Hematopoietic multipotent progenitor cell treated with erythropoietin and hydrocortisone succinate and interleukin-3 and kit ligand, for 15 days (in vitro differentiated cells): ENCODE data around the gene TNF.

ENCODE experiments used
- DNase-seq: peaks from one replicate; pipeline ENCODE4 v3.0.0-alpha.2; 2015; ENCODE audit warnings: low spot score

The TNF gene

GRCh38 chr6:31575335-31575901 lies at the start of gene TNF:
TSS of gene TNF (plus strand) at chr6:31575565. CDS start at chr6:31575742, 177 bp downstream.
- no peak for DNase-seq

- DNase-seq: no peak
Observed at GRCh38 chr6:31525932-31526591, 49.3 kb upstream of the TNF start.

- no peak for DNase-seq
Observed at GRCh38 chr6:31528307-31528777, 47.0 kb upstream of the TNF start.

DNA sequence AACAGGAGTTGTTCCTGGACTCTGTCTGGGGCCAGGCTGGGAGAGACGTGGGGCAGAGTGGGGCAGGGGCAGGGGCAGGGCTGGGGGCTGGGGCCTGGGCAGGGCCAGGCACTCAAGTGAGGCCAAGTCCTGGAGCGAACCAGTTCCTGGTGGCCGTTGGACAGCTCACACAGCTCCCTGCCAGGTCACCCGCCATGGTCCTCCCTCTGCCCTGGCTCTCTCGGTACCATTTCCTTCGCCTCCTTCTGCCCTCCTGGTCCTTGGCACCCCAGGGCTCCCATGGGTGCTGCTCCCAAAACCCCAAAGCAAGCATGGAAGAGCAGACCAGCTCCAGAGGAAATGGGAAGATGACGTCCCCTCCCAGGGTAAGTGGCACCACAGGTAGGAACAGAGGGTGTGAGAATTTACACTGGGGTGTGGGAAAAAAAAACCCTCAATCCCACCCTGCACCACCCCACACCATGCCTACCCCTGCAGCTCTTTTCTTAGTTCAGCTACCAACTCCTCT lies 46.5 kb upstream of the TNF start, which contains the start of gene MCCD1:
MCCD1 (plus strand) TSS at position 142 of the 508 bp plus-strand sequence; CDS start at position 195, 53 bp downstream.
- no peak for DNase-seq

DNA sequence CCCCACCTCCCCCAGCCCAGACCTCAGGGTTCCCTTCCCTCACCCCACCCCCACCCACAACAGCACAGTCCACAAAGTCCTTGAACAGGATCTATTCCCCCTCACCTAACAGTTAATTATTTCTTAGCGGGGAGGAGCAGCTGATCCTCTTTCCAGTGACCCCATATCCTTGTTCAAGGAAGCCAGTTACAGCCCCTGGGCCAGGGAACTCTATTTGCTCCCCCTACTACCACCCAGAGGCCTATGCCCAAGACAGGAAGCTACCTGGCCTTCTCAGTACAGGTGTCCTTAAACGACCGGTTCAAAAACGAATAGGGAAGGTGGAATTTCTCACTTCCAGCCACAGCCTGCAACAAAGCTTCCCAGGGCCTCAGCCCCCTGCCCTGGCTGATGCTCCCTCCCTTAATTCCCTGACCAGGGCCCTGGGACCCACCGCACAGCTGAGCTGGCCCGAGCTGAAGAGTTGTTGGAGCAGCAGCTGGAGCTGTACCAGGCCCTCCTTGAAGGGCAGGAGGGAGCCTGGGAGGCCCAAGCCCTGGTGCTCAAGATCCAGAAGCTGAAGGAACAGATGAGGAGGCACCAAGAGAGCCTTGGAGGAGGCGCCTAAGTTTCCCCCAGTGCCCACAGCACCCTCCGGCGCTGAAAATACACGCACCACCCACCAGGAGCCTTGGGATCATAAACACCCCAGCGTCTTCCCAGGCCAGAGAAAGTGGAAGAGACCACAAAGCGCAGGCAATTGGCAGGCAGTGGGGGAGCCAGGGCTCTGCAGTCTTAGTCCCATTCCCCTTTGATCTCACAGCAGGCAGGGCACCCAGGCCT lies 45.8 kb upstream of the TNF start:
- no peak for DNase-seq

- DNase-seq: no peak
Observed at GRCh38 chr6:31530659-31531058, 44.7 kb upstream of the TNF start.

DNA sequence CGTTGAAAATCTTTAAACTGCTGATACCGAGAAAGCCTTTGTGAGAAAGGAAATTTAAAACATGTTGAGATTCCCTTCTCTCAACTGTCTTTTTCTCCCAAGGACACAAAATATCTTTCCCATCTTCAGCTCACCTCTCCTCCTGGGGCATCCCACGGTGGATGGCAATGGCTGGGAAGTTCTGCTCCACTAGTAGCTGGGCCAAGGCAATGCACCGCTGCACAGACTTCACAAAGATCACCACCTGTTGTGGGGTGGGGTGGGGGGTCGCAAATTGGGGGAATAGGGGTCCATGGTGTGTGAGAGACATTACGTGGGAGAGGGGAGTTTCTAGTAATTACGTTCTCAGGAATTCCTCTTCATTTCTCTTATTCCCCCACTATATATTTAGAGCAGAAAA lies 44.2 kb upstream of the TNF start:
- no peak for DNase-seq

DNA sequence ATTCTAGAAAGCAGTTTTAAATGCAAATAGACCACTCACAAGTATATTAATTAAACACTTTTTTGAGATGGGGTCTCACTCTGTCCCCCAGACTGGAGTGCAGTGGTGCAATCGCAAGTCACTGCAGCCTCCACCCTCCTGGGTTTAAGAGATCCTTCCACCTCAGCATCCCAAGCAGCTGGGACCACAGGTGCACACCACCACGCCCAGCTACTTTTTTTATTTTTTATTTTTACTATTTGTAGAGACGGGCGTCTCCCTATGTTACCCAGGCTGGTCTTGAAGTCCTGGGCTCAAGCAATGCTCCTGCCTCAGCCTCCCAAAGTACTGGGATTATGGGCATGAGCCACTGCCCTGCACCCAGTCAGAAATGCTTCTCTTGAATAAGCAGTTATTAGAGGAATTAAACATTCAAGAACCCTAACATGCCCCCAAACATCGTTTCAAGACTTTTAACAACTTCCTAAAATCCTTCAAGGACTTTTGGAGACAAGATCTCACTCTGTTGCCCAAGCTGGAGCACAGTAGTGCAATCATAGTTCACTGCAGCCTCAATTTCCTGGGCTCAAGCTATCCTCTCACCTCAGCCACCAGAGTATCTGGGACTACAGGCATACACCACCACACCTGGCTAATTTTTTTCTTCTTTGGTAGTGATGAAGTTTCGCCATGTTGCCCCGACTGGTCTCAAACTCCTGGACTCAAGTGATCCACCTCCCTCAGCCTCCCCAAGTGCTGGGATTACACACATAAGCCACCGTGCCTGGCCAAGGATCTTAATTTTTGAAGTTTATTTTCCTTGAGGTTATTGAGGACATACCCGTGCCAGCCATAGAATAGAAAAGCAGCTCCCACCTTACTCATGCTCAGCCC lies 43.4 kb upstream of the TNF start:
- no peak for DNase-seq

- no peak for DNase-seq
Observed at GRCh38 chr6:31532644-31533454, 42.5 kb upstream of the TNF start.

DNA sequence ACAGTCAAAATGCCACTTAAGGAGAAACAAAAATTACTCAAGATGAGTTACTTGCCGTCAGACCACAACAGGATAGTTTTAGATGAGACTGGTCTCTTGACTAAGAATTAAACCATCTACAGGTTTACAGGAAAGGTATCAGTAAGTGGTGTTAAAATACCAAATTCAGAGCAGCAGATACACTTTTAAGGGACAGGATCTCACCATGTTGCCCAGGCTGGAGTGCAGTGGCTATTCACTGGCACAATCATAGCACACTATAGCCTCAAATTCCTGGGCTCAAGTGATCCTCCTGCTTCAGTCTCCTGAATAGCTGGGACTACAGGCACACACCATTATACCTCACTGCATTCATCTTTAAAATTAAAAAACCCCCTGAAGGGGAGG lies 41.9 kb upstream of the TNF start:
- no peak for DNase-seq

GRCh38 chr6:31534011-31534410 lies 41.4 kb upstream of the TNF start:
- no peak for DNase-seq

GRCh38 chr6:31534521-31535040 lies 40.8 kb upstream of the TNF start:
- DNase-seq: no peak

GRCh38 chr6:31535538-31536324 lies 39.6 kb upstream of the TNF start:
- DNase-seq: no peak

DNA sequence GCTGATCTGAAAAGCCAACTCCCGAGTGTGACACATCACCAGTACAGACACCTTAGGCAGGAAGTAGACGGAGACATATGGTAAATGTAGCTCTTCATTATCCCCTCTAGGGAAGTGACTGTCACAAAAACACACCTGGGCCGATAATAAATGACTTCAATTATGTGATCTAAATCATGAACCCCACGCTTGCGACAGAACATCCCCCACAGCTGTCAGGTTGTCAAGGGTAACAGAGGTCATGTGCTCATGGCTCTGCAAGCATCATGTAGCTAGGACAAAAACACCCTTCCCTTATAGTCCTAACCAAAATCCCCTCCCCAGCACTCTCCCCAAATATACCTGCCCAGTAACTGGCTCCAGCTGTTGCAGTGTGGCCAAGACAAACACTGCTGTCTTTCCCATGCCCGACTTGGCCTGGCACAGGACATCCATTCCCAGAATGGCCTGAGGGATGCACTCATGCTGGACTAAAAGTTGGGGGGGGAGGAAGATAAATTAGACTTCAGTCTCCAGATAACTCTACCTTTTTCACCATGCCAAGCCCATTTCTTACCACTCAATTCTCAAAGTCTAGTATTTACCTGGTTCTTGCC lies 36.5 kb upstream of the TNF start:
- DNase-seq: no peak

GRCh38 chr6:31540640-31541039 lies 34.7 kb upstream of the TNF start:
- DNase-seq: no peak

- DNase-seq: peak; percentile 42
Observed at GRCh38 chr6:31541059-31541657, 34.2 kb upstream of the TNF start.

- peak; percentile 97 for DNase-seq
Observed at GRCh38 chr6:31541658-31542521, 33.5 kb upstream of the TNF start, which contains the start of gene DDX39B. TSS of gene DDX39B (minus strand) at chr6:31542003. CDS start at chr6:31540532, 1,471 bp downstream.

GRCh38 chr6:31543639-31544038 lies 31.7 kb upstream of the TNF start:
- no peak for DNase-seq
